ENCODE results near the gene CHTF18. TPM values are rescaled to one million over a fixed set of nuclear protein-coding genes. Genes with fewer than 3 reads are reported as not detected.

CHTF18 gene
- total and polyA plus RNA-seq, 2 of the 4 experiments (the other 2 are of a cell fraction), result 3.2 to 21.4 TPM

GRCh38 chr16:841455-842060, 53.1 kb downstream of the CHTF18 start:
- Histone ChIP-seq H2AK5ac (ENCODE audit: low read depth, low read length) (no peak overlapping the region), H3K56ac (ENCODE audit: extremely low read depth, insufficient read depth, low read length) (no peak overlapping the region), H2AFZ (replicated peaks; ENCODE audit: low read length, poor library complexity) (no peak overlapping the region), H3K23ac (ENCODE audit: low read depth, low read length) (no peak overlapping the region), H3K9me1 (ENCODE audit: insufficient read depth, low read length) (no peaks in the 10 kb centered on the region), H4K20me1 (ENCODE audit: insufficient read depth, low read length) (no peaks in the 10 kb centered on the region), H3K36me3 (ENCODE audit: control insufficient read depth, insufficient read depth, low read length) (no peaks in the 10 kb centered on the region), H4K5ac (ENCODE audit: low read depth, low read length) (no peak overlapping the region), H3K4me3 (ENCODE audit: insufficient read depth, low read depth, low read length) (no peak overlapping the region), H2BK15ac (ENCODE audit: low read depth, low read length) (no peak overlapping the region), H4K91ac (ENCODE audit: insufficient read depth, low read depth, low read length) (no peak overlapping the region), H2BK5ac (ENCODE audit: low read depth, low read length, poor library complexity, severe bottlenecking) (no peak overlapping the region), H4K8ac (ENCODE audit: low read depth in 2 of 2, low read length in 2 of 2) (no peak overlapping the region), H3K27ac (ENCODE audit: insufficient read depth, low read length) (no peak overlapping the region), H3K18ac (ENCODE audit: low read depth, low read length) (no peak overlapping the region), H2BK20ac (ENCODE audit: low read depth, low read length) (no peak overlapping the region), H3K27me3 (ENCODE audit: control insufficient read depth, insufficient read depth, low read length) (no peaks in the 10 kb centered on the region; the same call in 1 of the 2 replicates), H3K4ac (ENCODE audit: low read depth, low read length) (no peak overlapping the region), H3K9ac (ENCODE audit: low read depth, low read length) (no peak overlapping the region), H3K4me1 (ENCODE audit: control insufficient read depth, insufficient read depth, low read length) (no peaks in the 10 kb centered on the region), H2AK9ac (replicated peaks; ENCODE audit: low read depth, low read length, poor library complexity) (no peak overlapping the region), H3K9me3 (ENCODE audit: control insufficient read depth, insufficient read depth, low read length) (peaks cover 11% of the 10 kb centered on the region), H2BK120ac (ENCODE audit: low read depth, low read length) (no peak overlapping the region), H3K14ac (replicated peaks; ENCODE audit: low read depth, low read length) (no peak overlapping the region), H3K4me2 (ENCODE audit: low read depth, low read length) (no peak overlapping the region), H3K79me1 (ENCODE audit: low read depth in 1 of 2, low read length in 2 of 2) (no peaks in the 10 kb centered on the region)
- no TSS peak for BruUV-seq (replicated peaks)
- ATAC-seq (ENCODE audit: low read depth), result no peak
- DNase-seq, result no peak
- intact Hi-C loops (cut with micrococcal nuclease), result no loop called here
- dilution Hi-C loops (cut with HindIII; ENCODE audit: low sequenced_read_pairs, unreplicated experiment), result no loop called here
- TF ChIP-seq MXI1 (IDR thresholded peaks at IDR 0.05; ENCODE audit: borderline replicate concordance, low read depth, low read length) (no peak), ELK1 (IDR thresholded peaks at IDR 0.05; ENCODE audit: borderline replicate concordance, low read depth, low read length) (no peak), MAZ (IDR thresholded peaks at IDR 0.05; ENCODE audit: borderline replicate concordance, low read depth, low read length) (no peak), RAD21 (IDR thresholded peaks at IDR 0.05; ENCODE audit: low read length) (no peak), CHD1 (IDR thresholded peaks at IDR 0.05; ENCODE audit: low read depth, low read length) (no peak), NFE2L2 (IDR thresholded peaks at IDR 0.05; ENCODE audit: low read depth, low read length) (no peak), CEBPB (IDR thresholded peaks at IDR 0.05; ENCODE audit: low read depth, low read length) (no peak), BHLHE40 (IDR thresholded peaks at IDR 0.05; ENCODE audit: low read depth, low read length) (no peak), SMC3 (IDR thresholded peaks at IDR 0.05; ENCODE audit: low read depth, low read length) (no peak)
- in situ Hi-C loops (cut with MboI; ENCODE audit: low sequenced_read_pairs), result no loop called here
- CTCF ChIA-PET, result no interaction called here
- POLR2A ChIA-PET (ENCODE audit: unreplicated experiment), result no interaction called here
- WGBS, 2 experiments (ENCODE audit: extremely low coverage in 2 of 2, insufficient read length in 1 of 2), result 80% methylated on average over 16 of the region's 27 CpGs; no CpG with 5 or more reads in 1 of the 2 experiments
